SIG-M5 treated with dmso at 0.1 percent for 504 hours (cell line): Measurements from ENCODE around the gene FMN2.

ENCODE experiments used
- DNase-seq: peaks from one replicate; lab custom pipeline; 2025; ENCODE audit not compliant: unreplicated experiment; lab: John Stamatoyannopoulos, UW

FMN2 gene

GRCh38 chr1:240415532-240415931 is 323.8 kb downstream of the FMN2 start:
- DNase-seq: no peak

GRCh38 chr1:240417317-240417716 is 325.6 kb downstream of the FMN2 start:
- DNase-seq: no peak

GRCh38 chr1:240420766-240421165 is 329.1 kb downstream of the FMN2 start:
- DNase-seq: no peak

GRCh38 chr1:240423246-240423924 is 331.7 kb downstream of the FMN2 start:
- DNase-seq: no peak

- no peak for DNase-seq
Observed at GRCh38 chr1:240424740-240425464, 333.2 kb downstream of the FMN2 start.

GRCh38 chr1:240426051-240426450 is 334.4 kb downstream of the FMN2 start:
- DNase-seq: no peak

- no peak for DNase-seq
Observed at GRCh38 chr1:240435996-240436566, 344.4 kb downstream of the FMN2 start.

GRCh38 chr1:240441669-240442068 is 350.0 kb downstream of the FMN2 start:
- no peak for DNase-seq

- no peak for DNase-seq
Observed at GRCh38 chr1:240445369-240445768, 353.7 kb downstream of the FMN2 start.

GRCh38 chr1:240455228-240455821 is 363.6 kb downstream of the FMN2 start:
- DNase-seq: no peak

GRCh38 chr1:240457203-240457602 is 365.5 kb downstream of the FMN2 start:
- DNase-seq: no peak

- DNase-seq: no peak
Observed at GRCh38 chr1:240462277-240462676, 370.6 kb downstream of the FMN2 start.

- no peak for DNase-seq
Observed at GRCh38 chr1:240462766-240463395, 371.2 kb downstream of the FMN2 start.

- no peak for DNase-seq
Observed at GRCh38 chr1:240464099-240464498, 372.4 kb downstream of the FMN2 start.

- DNase-seq: no peak
Observed at GRCh38 chr1:240465531-240465940, 373.9 kb downstream of the FMN2 start.

GRCh38 chr1:240466509-240466908 is 374.8 kb downstream of the FMN2 start:
- no peak for DNase-seq

- no peak for DNase-seq
Observed at GRCh38 chr1:240467895-240468294, 376.2 kb downstream of the FMN2 start.

GRCh38 chr1:240468656-240469055 is 377.0 kb downstream of the FMN2 start:
- DNase-seq: no peak

- no peak for DNase-seq
Observed at GRCh38 chr1:240474133-240474614, 382.5 kb downstream of the FMN2 start.

GRCh38 chr1:240475832-240476231 is 384.1 kb downstream of the FMN2 start:
- DNase-seq: no peak

- no peak for DNase-seq
Observed at GRCh38 chr1:240478536-240478935, 386.9 kb downstream of the FMN2 start.
